ENCODE data around the gene SDC4. TPM values are rescaled to one million over a fixed set of nuclear protein-coding genes. Genes with fewer than 3 reads are reported as not detected.

SDC4 gene
- total RNA-seq, 1 experiment from 2014 or later: 100 TPM

GRCh38 chr20:45279992-45280391, 68.2 kb downstream of the SDC4 start:
- POLR2A ChIA-PET: interaction anchor here (1.1 kb wide), 1 partner anchor 10 kb away, joined by 3 read pairs; no protein-coding TSS in a partner anchor

More at GRCh38 chr20:45279992-45280391, 68.2 kb downstream of the SDC4 start:
- H4K20me1 ChIP-seq (ENCODE audit: insufficient read depth): no peaks in the 10 kb centered on the region
- no peak overlapping the region for H3K4me3 ChIP-seq (replicated peaks in 1 of 2; ENCODE audit: low read depth in 1 of 2, low read length in 2 of 2)
- H3K79me2 ChIP-seq (ENCODE audit: insufficient read depth, low read length): no peaks in the 10 kb centered on the region
- BruUV-seq (replicated peaks): no TSS peak
- ATAC-seq (no peak), DNase-seq (ENCODE audit: low read depth, low spot score) (no peak)
- RAD21 ChIA-PET (ENCODE audit: low non-redundant PET in 1 of 2, low total read pairs in 2 of 2, uncharacterized antibody in 2 of 2, unreplicated experiment in 2 of 2): no interaction called here
- H3K27me3 ChIP-seq (ENCODE audit: insufficient read depth, low read length): 0 out of 2 replicates have a peak, but pooled peaks cover 3% of the 10 kb centered on the region
- no peaks in the 10 kb centered on the region for H3K36me3 ChIP-seq (ENCODE audit: control insufficient read depth in 1 of 2, insufficient read depth in 2 of 2, low read length in 2 of 2)
- H3K4me1 ChIP-seq (ENCODE audit: control insufficient read depth in 1 of 2, insufficient read depth in 2 of 2, low read length in 2 of 2): peaks cover 0 to 11% of the 10 kb centered on the region in 2 experiments; a peak in 3 of 4 replicates
- H3K27ac ChIP-seq (ENCODE audit: low read depth, low read length): no peak overlapping the region
- H3K4me2 ChIP-seq (ENCODE audit: low read length): no peak overlapping the region
- H3K9me2 ChIP-seq (ENCODE audit: insufficient read depth): no peaks in the 10 kb centered on the region
- TF ChIP-seq, protein P1, sequence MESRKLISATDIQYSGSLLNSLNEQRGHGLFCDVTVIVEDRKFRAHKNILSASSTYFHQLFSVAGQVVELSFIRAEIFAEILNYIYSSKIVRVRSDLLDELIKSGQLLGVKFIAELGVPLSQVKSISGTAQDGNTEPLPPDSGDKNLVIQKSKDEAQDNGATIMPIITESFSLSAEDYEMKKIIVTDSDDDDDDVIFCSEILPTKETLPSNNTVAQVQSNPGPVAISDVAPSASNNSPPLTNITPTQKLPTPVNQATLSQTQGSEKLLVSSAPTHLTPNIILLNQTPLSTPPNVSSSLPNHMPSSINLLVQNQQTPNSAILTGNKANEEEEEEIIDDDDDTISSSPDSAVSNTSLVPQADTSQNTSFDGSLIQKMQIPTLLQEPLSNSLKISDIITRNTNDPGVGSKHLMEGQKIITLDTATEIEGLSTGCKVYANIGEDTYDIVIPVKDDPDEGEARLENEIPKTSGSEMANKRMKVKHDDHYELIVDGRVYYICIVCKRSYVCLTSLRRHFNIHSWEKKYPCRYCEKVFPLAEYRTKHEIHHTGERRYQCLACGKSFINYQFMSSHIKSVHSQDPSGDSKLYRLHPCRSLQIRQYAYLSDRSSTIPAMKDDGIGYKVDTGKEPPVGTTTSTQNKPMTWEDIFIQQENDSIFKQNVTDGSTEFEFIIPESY (IDR thresholded peaks at IDR 0.05; ENCODE audit: extremely low read depth, insufficient replicate concordance, low read length): no peak
- TF ChIP-seq EZH2phosphoT487 (IDR thresholded peaks at IDR 0.05; ENCODE audit: borderline replicate concordance) (no peak), SRF (IDR thresholded peaks at IDR 0.05; ENCODE audit: low read depth) (no peak), TCF7L2 (IDR thresholded peaks at IDR 0.05; ENCODE audit: borderline replicate concordance, extremely low read depth, insufficient read depth, insufficient read length) (no peak), ATF3 (IDR thresholded peaks at IDR 0.05) (no peak), RAD21 (IDR thresholded peaks at IDR 0.05; ENCODE audit: low read depth) (no peak), JUND (IDR thresholded peaks at IDR 0.05) (no peak), EGR1 (IDR thresholded peaks at IDR 0.05; ENCODE audit: low read depth) (no peak), POLR2A (IDR thresholded peaks at IDR 0.05; ENCODE audit: borderline replicate concordance, extremely low read depth, insufficient read depth, insufficient read length) (no peak), ZFX (IDR thresholded peaks at IDR 0.05) (no peak), POLR2AphosphoS5 (IDR thresholded peaks at IDR 0.05; ENCODE audit: low read depth, low read length) (no peak), FOSL1 (IDR thresholded peaks at IDR 0.05; ENCODE audit: low read depth) (no peak), ELF1 (IDR thresholded peaks at IDR 0.05; ENCODE audit: borderline replicate concordance, low read depth) (no peak), EZH2 (IDR thresholded peaks at IDR 0.05) (no peak), SP1 (IDR thresholded peaks at IDR 0.05; ENCODE audit: low read depth) (no peak), SIN3A (IDR thresholded peaks at IDR 0.05; ENCODE audit: low read depth) (no peak), CEBPB (IDR thresholded peaks at IDR 0.05; ENCODE audit: low read depth) (no peak)
- TF ChIP-seq, protein P2, sequence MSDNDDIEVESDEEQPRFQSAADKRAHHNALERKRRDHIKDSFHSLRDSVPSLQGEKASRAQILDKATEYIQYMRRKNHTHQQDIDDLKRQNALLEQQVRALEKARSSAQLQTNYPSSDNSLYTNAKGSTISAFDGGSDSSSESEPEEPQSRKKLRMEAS (IDR thresholded peaks at IDR 0.05): no peak
- TF ChIP-seq, protein P3, sequence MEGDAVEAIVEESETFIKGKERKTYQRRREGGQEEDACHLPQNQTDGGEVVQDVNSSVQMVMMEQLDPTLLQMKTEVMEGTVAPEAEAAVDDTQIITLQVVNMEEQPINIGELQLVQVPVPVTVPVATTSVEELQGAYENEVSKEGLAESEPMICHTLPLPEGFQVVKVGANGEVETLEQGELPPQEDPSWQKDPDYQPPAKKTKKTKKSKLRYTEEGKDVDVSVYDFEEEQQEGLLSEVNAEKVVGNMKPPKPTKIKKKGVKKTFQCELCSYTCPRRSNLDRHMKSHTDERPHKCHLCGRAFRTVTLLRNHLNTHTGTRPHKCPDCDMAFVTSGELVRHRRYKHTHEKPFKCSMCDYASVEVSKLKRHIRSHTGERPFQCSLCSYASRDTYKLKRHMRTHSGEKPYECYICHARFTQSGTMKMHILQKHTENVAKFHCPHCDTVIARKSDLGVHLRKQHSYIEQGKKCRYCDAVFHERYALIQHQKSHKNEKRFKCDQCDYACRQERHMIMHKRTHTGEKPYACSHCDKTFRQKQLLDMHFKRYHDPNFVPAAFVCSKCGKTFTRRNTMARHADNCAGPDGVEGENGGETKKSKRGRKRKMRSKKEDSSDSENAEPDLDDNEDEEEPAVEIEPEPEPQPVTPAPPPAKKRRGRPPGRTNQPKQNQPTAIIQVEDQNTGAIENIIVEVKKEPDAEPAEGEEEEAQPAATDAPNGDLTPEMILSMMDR (IDR thresholded peaks at IDR 0.05 in 2 of 3, conservative IDR thresholded peaks at IDR 0.05 in 1 of 3; ENCODE audit: borderline replicate concordance in 1 of 3, insufficient read depth in 1 of 3, low read depth in 2 of 3, low read length in 2 of 3): no peak
- no peaks in the 10 kb centered on the region for H3K9me3 ChIP-seq (ENCODE audit: control insufficient read depth in 1 of 2, insufficient read depth in 1 of 2, low read depth in 1 of 2, low read length in 2 of 2)
- H2AFZ ChIP-seq (ENCODE audit: low read depth, low read length, poor library complexity, severe bottlenecking): no peak overlapping the region
- no peak overlapping the region for H3K9ac ChIP-seq (ENCODE audit: low read length)
- CTCF ChIA-PET: no interaction called here
- intact Hi-C loops (cut with micrococcal nuclease): no loop called here

Data from HCT116 (cell line).